GM19397 (cell line): Measurements from ENCODE around the gene TCTN2.

Experiments used
- ATAC-seq: cut with Tn5 transposase; IDR thresholded peaks from one replicate; pipeline ENCODE4 v1.9.1; 2021; ENCODE audit warnings: mild to moderate bottlenecking, moderate library complexity; ENCODE audit not compliant: unreplicated experiment

TCTN2 gene

GRCh38 chr12:123670882-123671728, at the start of gene TCTN2:
Gene TCTN2 (plus strand): TSS chr12:123671113. CDS start chr12:123671241, 128 bp downstream.
- peak; percentile 98 for ATAC-seq

GRCh38 chr12:123621619-123622530, 49.0 kb upstream of the TCTN2 start:
- no peak for ATAC-seq

- ATAC-seq: peak; percentile 97
Observed at GRCh38 chr12:123633379-123634141, 37.4 kb upstream of the TCTN2 start, which contains the start of the genes EIF2B1 and GTF2H3. Gene EIF2B1 (minus strand): TSS chr12:123633686. CDS start chr12:123633557, 129 bp downstream. Gene GTF2H3 (plus strand): TSS chr12:123633829. CDS start chr12:123633860, 31 bp downstream.

GRCh38 chr12:123634142-123634561, 36.8 kb upstream of the TCTN2 start:
- ATAC-seq: no peak

- no peak for ATAC-seq
Observed at GRCh38 chr12:123643911-123644310, 27.0 kb upstream of the TCTN2 start.

- no peak for ATAC-seq
Observed at GRCh38 chr12:123645380-123645779, 25.5 kb upstream of the TCTN2 start.

GRCh38 chr12:123645878-123646277, 25.0 kb upstream of the TCTN2 start:
- no peak for ATAC-seq

- ATAC-seq: no peak
Observed at GRCh38 chr12:123648401-123648800, 22.5 kb upstream of the TCTN2 start.

GRCh38 chr12:123654129-123654701, 16.7 kb upstream of the TCTN2 start:
- no peak for ATAC-seq

- peak; percentile 82 for ATAC-seq
Observed at GRCh38 chr12:123655420-123655819, 15.5 kb upstream of the TCTN2 start.

- no peak for ATAC-seq
Observed at GRCh38 chr12:123656392-123656791, 14.5 kb upstream of the TCTN2 start.

- no peak for ATAC-seq
Observed at GRCh38 chr12:123657211-123657610, 13.7 kb upstream of the TCTN2 start.

- ATAC-seq: no peak
Observed at GRCh38 chr12:123659996-123660727, 10.8 kb upstream of the TCTN2 start.

GRCh38 chr12:123667771-123668170, 3.1 kb upstream of the TCTN2 start:
- no peak for ATAC-seq

- no peak for ATAC-seq
Observed at GRCh38 chr12:123671876-123672275, 963 bp downstream of the TCTN2 start.

- no peak for ATAC-seq
Observed at GRCh38 chr12:123675436-123675835, 4.5 kb downstream of the TCTN2 start.

- no peak for ATAC-seq
Observed at GRCh38 chr12:123676616-123677320, 5.9 kb downstream of the TCTN2 start.

- ATAC-seq: no peak
Observed at GRCh38 chr12:123678981-123679380, 8.1 kb downstream of the TCTN2 start.

GRCh38 chr12:123681605-123682004, 10.7 kb downstream of the TCTN2 start:
- ATAC-seq: no peak
